ENCODE data around the gene PTPN3. TPM values are rescaled to one million over a fixed set of nuclear protein-coding genes. Genes with fewer than 3 reads are reported as not detected.

PTPN3 gene
- total RNA-seq, 1 experiment from 2014 or later = 10.4 TPM

GRCh38 chr9:109440797-109441287 lies 57.3 kb downstream of the PTPN3 start:
- Histone ChIP-seq H3K27ac (ENCODE audit: low read length) (no peak overlapping the region), H3K4me3 (ENCODE audit: low read depth in 2 of 2, low read length in 2 of 2) (no peak overlapping the region), H3K27me3 (ENCODE audit: control insufficient read depth, insufficient read depth, low read length) (no peaks in the 10 kb centered on the region), H3K9me3 (ENCODE audit: control insufficient read depth, insufficient read depth, low read depth, low read length) (no peaks in the 10 kb centered on the region), H3K4me1 (ENCODE audit: control insufficient read depth, insufficient read depth, low read length) (no peaks in the 10 kb centered on the region), H3K36me3 (ENCODE audit: control insufficient read depth, insufficient read depth, low read length) (no peaks in the 10 kb centered on the region; the same call in 1 of the 2 replicates)
- ATAC-seq (peak; percentile 91), DNase-seq (ENCODE audit: low read depth, low spot score) (peak; percentile 51)
- in situ Hi-C loops (cut with HindIII; ENCODE audit: low pct_unique_long_range_greater_than_20kb, low sequenced_read_pairs) = no loop called here
- ChIA-PET CTCF (interaction anchor here (0.6 to 1.9 kb wide), 5 partner anchors 10 to 101 kb away, joined by 3 to 20 read pairs (median 4); no protein-coding TSS in a partner anchor), POLR2A (no interaction called here)
- BruUV-seq (replicated peaks) = no TSS peak
- TF ChIP-seq CTCF (IDR thresholded peaks at IDR 0.05) (peak; percentile 80), REST (IDR thresholded peaks at IDR 0.05; ENCODE audit: insufficient read depth in 1 of 2, low read depth in 2 of 2, low read length in 1 of 2) (no peak), POLR2AphosphoS5 (IDR thresholded peaks at IDR 0.05; ENCODE audit: low read depth, low read length) (no peak), TCF7L2 (IDR thresholded peaks at IDR 0.05; ENCODE audit: low read depth, low read length) (no peak), SIN3A (IDR thresholded peaks at IDR 0.05; ENCODE audit: borderline replicate concordance, insufficient read depth, low read depth, low read length) (no peak)
- intact Hi-C loops (cut with micrococcal nuclease; ENCODE audit: unreplicated experiment) = loop anchor here (2.0 kb wide), 1 partner anchor 80 kb away; no protein-coding TSS in a partner anchor

- no peaks in the 10 kb centered on the region; the same call in 1 of the 2 replicates for H3K36me3 ChIP-seq (ENCODE audit: control insufficient read depth, insufficient read depth, low read length)
- no peaks in the 10 kb centered on the region for H3K27me3 ChIP-seq (ENCODE audit: control insufficient read depth, insufficient read depth, low read length)
- CTCF ChIA-PET = interaction anchor here (0.6 to 1.9 kb wide), 4 partner anchors 13 to 102 kb away, joined by 3 to 20 read pairs (median 5); no protein-coding TSS in a partner anchor
- no peaks in the 10 kb centered on the region for H3K9me3 ChIP-seq (ENCODE audit: control insufficient read depth, insufficient read depth, low read depth, low read length)
- H3K4me3 ChIP-seq (ENCODE audit: low read depth in 2 of 2, low read length in 2 of 2) = no peak overlapping the region
- ATAC-seq (no peak), DNase-seq (ENCODE audit: low read depth, low spot score) (no peak)
- POLR2A ChIA-PET = no interaction called here
- intact Hi-C loops (cut with micrococcal nuclease; ENCODE audit: unreplicated experiment) = loop anchor here (2.0 kb wide), 1 partner anchor 81 kb away; no protein-coding TSS in a partner anchor
- H3K4me1 ChIP-seq (ENCODE audit: control insufficient read depth, insufficient read depth, low read length) = no peaks in the 10 kb centered on the region
- TF ChIP-seq CTCF (IDR thresholded peaks at IDR 0.05) (no peak), SIN3A (IDR thresholded peaks at IDR 0.05; ENCODE audit: borderline replicate concordance, insufficient read depth, low read depth, low read length) (no peak), POLR2AphosphoS5 (IDR thresholded peaks at IDR 0.05; ENCODE audit: low read depth, low read length) (no peak), TCF7L2 (IDR thresholded peaks at IDR 0.05; ENCODE audit: low read depth, low read length) (no peak), REST (IDR thresholded peaks at IDR 0.05; ENCODE audit: insufficient read depth in 1 of 2, low read depth in 2 of 2, low read length in 1 of 2) (no peak)
- BruUV-seq (replicated peaks) = no TSS peak
- no peak overlapping the region for H3K27ac ChIP-seq (ENCODE audit: low read length)
- in situ Hi-C loops (cut with HindIII; ENCODE audit: low pct_unique_long_range_greater_than_20kb, low sequenced_read_pairs) = no loop called here
Measured at GRCh38 chr9:109440117-109440515, 58.0 kb downstream of the PTPN3 start.
